Endothelial cell of umbilical vein (primary cell): ENCODE results near the gene HSPG2. TPM values are rescaled to one million over a fixed set of nuclear protein-coding genes. Genes with fewer than 3 reads are reported as not detected.

Experiments used
- BruUV-seq: library from RNA; stranded (reverse); fragments of 400-500 nt; replicated peaks from 2 replicates; lab custom pipeline; 2021; lab: Mats Ljungman, UMichigan
- CTCF ChIA-PET: fragments of 300-600, 350-600 bp; sonication (Branson Sonifier 250); formaldehyde crosslinking; loops from one replicate; lab custom pipeline; 2021; ENCODE audit warnings: antibody characterized with exemption, inconsistent platforms; lab: Charles Lee
- POLR2A ChIA-PET: fragments of 300-600, 350-600 bp; sonication (Branson Sonifier 250); formaldehyde crosslinking; loops from one replicate; lab custom pipeline; 2021; ENCODE audit warnings: antibody characterized with exemption, inconsistent platforms; lab: Charles Lee
- DNase-seq: peaks from one replicate; pipeline ENCODE4 v3.0.0-alpha.2; 2011; ENCODE audit warnings: low read depth, low spot score
- FAIRE-seq: peaks from 2 replicates; lab custom pipeline; 2011; peaks lifted over from hg19 to GRCh38; lab: Jason Lieb, UNC
- H2AFZ ChIP-seq: 2 replicates; pipeline ENCODE4 v1.6.0; 2012; ENCODE audit warnings: low read depth, low read length, control low read depth, inconsistent platforms
- H3K27ac ChIP-seq: 2 replicates; pipeline ENCODE4 v1.5.1; 2011; ENCODE audit warnings: low read depth, mild to moderate bottlenecking, control low read depth, low read length, moderate library complexity; ENCODE audit not compliant: insufficient read depth
- H3K27me3 ChIP-seq, 2 experiments: 2 replicates each; pipeline versions ENCODE4 v1.6.0 to v1.6.1; 2011; ENCODE audit warnings: low read length in 2 of 2, mixed read lengths in 1 of 2; ENCODE audit not compliant: control insufficient read depth in 2 of 2, insufficient read depth in 2 of 2
- H3K36me3 ChIP-seq, 2 experiments: 2 replicates in 1 of 2; 3 replicates in 1 of 2; pipeline ENCODE4 v1.5.1; 2011; ENCODE audit warnings: low read length in 2 of 2, mild to moderate bottlenecking in 1 of 2, moderate library complexity in 1 of 2; ENCODE audit not compliant: control insufficient read depth in 2 of 2, insufficient read depth in 2 of 2; ENCODE audit errors: extremely low read depth in 1 of 2
- H3K4me1 ChIP-seq: 3 replicates; pipeline ENCODE4 v1.5.1; 2011; ENCODE audit warnings: mild to moderate bottlenecking, low read length; ENCODE audit not compliant: control insufficient read depth, insufficient read depth; ENCODE audit errors: extremely low read depth
- H3K4me2 ChIP-seq: 2 replicates; pipeline ENCODE4 v1.6.1; 2011; ENCODE audit warnings: low read length, control low read depth, mixed read lengths; ENCODE audit not compliant: insufficient read depth
- H3K4me3 ChIP-seq, 3 experiments: fragments of 200-600 bp in 1 of 3; sonication (generic), shearing (Covaris generic) in 1 of 3; replicated peaks in 1 of 3; 2 replicates each; pipeline ENCODE4 v1.5.1; 2011 to 2016; ENCODE audit warnings: control low read depth in 3 of 3, low read length in 3 of 3, mild to moderate bottlenecking in 2 of 3, inconsistent platforms in 1 of 3, low read depth in 1 of 3, moderate library complexity in 1 of 3; ENCODE audit not compliant: insufficient read depth in 1 of 3
- H3K79me2 ChIP-seq: 2 replicates; pipeline ENCODE4 v1.6.0; 2012; ENCODE audit warnings: low read length, inconsistent platforms; ENCODE audit not compliant: control insufficient read depth, insufficient read depth
- H3K9ac ChIP-seq: replicated peaks from 2 replicates; pipeline ENCODE3; 2011; ENCODE audit warnings: low read length, control low read depth; ENCODE audit not compliant: insufficient read depth; ENCODE audit errors: extremely low read depth
- H3K9me1 ChIP-seq: replicated peaks from 3 replicates; pipeline ENCODE4 v1.6.0; 2011; ENCODE audit warnings: mild to moderate bottlenecking, low read length; ENCODE audit not compliant: control insufficient read depth, insufficient read depth; ENCODE audit errors: extremely low read depth
- H3K9me3 ChIP-seq: replicated peaks from 2 replicates; pipeline ENCODE4 v1.5.1; 2012; ENCODE audit warnings: low read length, inconsistent platforms; ENCODE audit not compliant: control insufficient read depth, insufficient read depth
- H4K20me1 ChIP-seq: replicated peaks from 2 replicates; pipeline ENCODE3; 2011; ENCODE audit warnings: mild to moderate bottlenecking, low read length; ENCODE audit not compliant: control insufficient read depth, insufficient read depth; ENCODE audit errors: extremely low read depth
- EZH2 ChIP-seq: IDR thresholded peaks from 2 replicates; pipeline ENCODE4 v1.6.1; 2012; ENCODE audit warnings: borderline replicate concordance, low read depth, mild to moderate bottlenecking, moderate library complexity, low read length, inconsistent platforms; ENCODE audit not compliant: severe bottlenecking
- FOS ChIP-seq: IDR thresholded peaks from 2 replicates; pipeline ENCODE4 v1.6.1; 2011; ENCODE audit warnings: mild to moderate bottlenecking, low read length, moderate library complexity, borderline replicate concordance; ENCODE audit not compliant: insufficient read depth
- GATA2 ChIP-seq: IDR thresholded peaks from 2 replicates; pipeline ENCODE4 v1.7.0; 2011; ENCODE audit warnings: low read depth, mild to moderate bottlenecking, moderate library complexity, mixed read lengths, low read length; ENCODE audit not compliant: insufficient read length, insufficient read depth
- JUN ChIP-seq: IDR thresholded peaks from 2 replicates; pipeline ENCODE4 v1.6.1; 2011; ENCODE audit warnings: borderline replicate concordance, low read depth; ENCODE audit not compliant: insufficient read length, insufficient read depth
- MYC ChIP-seq: IDR thresholded peaks from one replicate; pipeline ENCODE4 v1.6.1; 2011; ENCODE audit warnings: mild to moderate bottlenecking, low read depth, low read length
- POLR2A ChIP-seq: IDR thresholded peaks from 2 replicates; pipeline ENCODE4 v1.6.1; 2012; ENCODE audit warnings: low read depth, mild to moderate bottlenecking, control low read depth, low read length
- POLR2AphosphoS5 ChIP-seq: IDR thresholded peaks from 2 replicates; pipeline ENCODE4 v1.6.1; 2012; ENCODE audit warnings: low read depth, mild to moderate bottlenecking, control low read depth, low read length, moderate library complexity; ENCODE audit not compliant: insufficient read depth
- dilution Hi-C: fragments of 300-500 bp; cut with MboI; formaldehyde crosslinking; loops from one replicate; pipeline ENCODE4 v1.15.0; 2019; ENCODE audit warnings: low sequenced_read_pairs; ENCODE audit not compliant: extremely low pct_ligation_motif_present
- intact Hi-C: fragments of 100-400 bp; cut with micrococcal nuclease; formaldehyde crosslinking; loops from one replicate; pipeline ENCODE4 v1.10.0; 2022
- polyA plus RNA-seq, 4 experiments: library from polyadenylated mRNA; depleted of rRNA in 3 of 4; stranded (reverse) in 3 of 4; unstranded in 1 of 4; fragments of >200 nt; gene quantifications; 2 replicates each; pipeline versions ENCODE4 v1.2.1 to v1.2.3, GENCODE V29; 2011 to 2012; ENCODE audit warnings: missing spikeins in 1 of 4
- total RNA-seq: library from RNA; stranded (reverse); gene quantifications from 2 replicates; pipeline ENCODE4 v1.2.3, GENCODE V29; 2021
- TF ChIP-seq, protein P1 (sequence below), 2 donors: IDR thresholded peaks; 1 replicate in 1 of 2; 2 replicates in 1 of 2; pipeline ENCODE4 v1.5.1; 2011; ENCODE audit warnings: low read length in 2 of 2, mild to moderate bottlenecking in 2 of 2, moderate library complexity in 2 of 2, control low read depth in 1 of 2, inconsistent platforms in 1 of 2, low read depth in 1 of 2; ENCODE audit not compliant: insufficient read depth in 1 of 2; ENCODE audit errors: extremely low read depth in 1 of 2
- TF ChIP-seq, protein P2 (sequence below): IDR thresholded peaks from 2 replicates; pipeline ENCODE4 v1.6.1; 2011; ENCODE audit not compliant: insufficient read depth, insufficient read length

HSPG2 gene
- total and polyA plus RNA-seq, 2 donors (not counting 3 experiments of a cell fraction or from before 2014, with no cell fraction given): 734 to 3,499 TPM

DNA sequence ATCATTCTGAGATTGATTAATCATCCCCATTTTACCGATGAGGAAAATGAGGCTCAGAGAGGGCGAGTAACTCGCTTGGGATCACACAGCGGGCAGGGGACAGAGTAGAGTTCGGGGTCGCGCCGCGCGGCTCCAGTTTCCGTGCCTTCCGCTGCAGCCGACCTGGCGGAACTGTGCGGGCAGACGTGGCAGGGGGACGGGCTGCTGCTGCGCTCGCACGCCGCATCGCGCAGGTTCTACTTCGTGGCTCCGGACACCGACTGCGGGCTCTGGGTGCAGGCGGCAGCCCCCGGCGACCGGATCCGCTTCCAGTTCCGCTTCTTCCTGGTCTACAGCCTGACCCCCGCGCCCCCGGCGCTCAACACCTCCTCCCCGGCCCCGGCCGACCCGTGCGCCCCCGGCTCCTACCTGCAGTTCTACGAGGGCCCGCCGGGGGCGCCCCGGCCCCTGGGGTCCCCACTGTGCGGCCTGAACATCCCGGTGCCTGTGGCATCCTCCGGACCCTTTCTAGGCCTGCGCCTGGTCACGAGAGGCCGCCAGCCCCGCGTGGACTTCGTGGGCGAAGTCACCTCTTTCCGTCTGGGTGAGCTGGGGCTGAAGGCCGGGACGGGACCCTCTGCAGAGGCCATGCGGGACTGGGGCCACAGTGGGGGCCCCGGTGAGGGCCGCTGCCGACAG is 122.7 kb downstream of the HSPG2 start:
- no peaks in the 10 kb centered on the region for H3K9me3 ChIP-seq
- no peaks in the 10 kb centered on the region for H3K79me2 ChIP-seq
- TF ChIP-seq MYC: no peak
- no peak for TF ChIP-seq POLR2A
- TF ChIP-seq, protein P1, sequence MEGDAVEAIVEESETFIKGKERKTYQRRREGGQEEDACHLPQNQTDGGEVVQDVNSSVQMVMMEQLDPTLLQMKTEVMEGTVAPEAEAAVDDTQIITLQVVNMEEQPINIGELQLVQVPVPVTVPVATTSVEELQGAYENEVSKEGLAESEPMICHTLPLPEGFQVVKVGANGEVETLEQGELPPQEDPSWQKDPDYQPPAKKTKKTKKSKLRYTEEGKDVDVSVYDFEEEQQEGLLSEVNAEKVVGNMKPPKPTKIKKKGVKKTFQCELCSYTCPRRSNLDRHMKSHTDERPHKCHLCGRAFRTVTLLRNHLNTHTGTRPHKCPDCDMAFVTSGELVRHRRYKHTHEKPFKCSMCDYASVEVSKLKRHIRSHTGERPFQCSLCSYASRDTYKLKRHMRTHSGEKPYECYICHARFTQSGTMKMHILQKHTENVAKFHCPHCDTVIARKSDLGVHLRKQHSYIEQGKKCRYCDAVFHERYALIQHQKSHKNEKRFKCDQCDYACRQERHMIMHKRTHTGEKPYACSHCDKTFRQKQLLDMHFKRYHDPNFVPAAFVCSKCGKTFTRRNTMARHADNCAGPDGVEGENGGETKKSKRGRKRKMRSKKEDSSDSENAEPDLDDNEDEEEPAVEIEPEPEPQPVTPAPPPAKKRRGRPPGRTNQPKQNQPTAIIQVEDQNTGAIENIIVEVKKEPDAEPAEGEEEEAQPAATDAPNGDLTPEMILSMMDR (IDR thresholded peaks at IDR 0.05; ENCODE audit: extremely low read depth in 1 of 2, insufficient read depth in 1 of 2, low read depth in 1 of 2, low read length in 2 of 2): peak; percentile 48 to 71
- no peak for TF ChIP-seq POLR2AphosphoS5
- POLR2A ChIA-PET: no interaction called here
- no peak overlapping the region for H3K27ac ChIP-seq
- FAIRE-seq (no peak), DNase-seq (no peak)
- peaks cover 0 to 3% of the 10 kb centered on the region in 2 experiments for H3K36me3 ChIP-seq
- peaks cover 29% of the 10 kb centered on the region for H3K4me1 ChIP-seq
- H3K27me3 ChIP-seq: no peaks in the 10 kb centered on the region
- H4K20me1 ChIP-seq: no peaks in the 10 kb centered on the region
- BruUV-seq: no TSS peak
- dilution Hi-C loops (no loop called here), intact Hi-C loops (loop anchor here (2.0 kb wide), 1 partner anchor 32 kb away; the partner anchor contains the start of gene USP48)
- no peak overlapping the region for H3K4me2 ChIP-seq
- H3K9me1 ChIP-seq: no peaks in the 10 kb centered on the region
- H3K9ac ChIP-seq: no peak overlapping the region
- H2AFZ ChIP-seq: no peak overlapping the region
- CTCF ChIA-PET: no interaction called here
- H3K4me3 ChIP-seq: no peak overlapping the region

DNA sequence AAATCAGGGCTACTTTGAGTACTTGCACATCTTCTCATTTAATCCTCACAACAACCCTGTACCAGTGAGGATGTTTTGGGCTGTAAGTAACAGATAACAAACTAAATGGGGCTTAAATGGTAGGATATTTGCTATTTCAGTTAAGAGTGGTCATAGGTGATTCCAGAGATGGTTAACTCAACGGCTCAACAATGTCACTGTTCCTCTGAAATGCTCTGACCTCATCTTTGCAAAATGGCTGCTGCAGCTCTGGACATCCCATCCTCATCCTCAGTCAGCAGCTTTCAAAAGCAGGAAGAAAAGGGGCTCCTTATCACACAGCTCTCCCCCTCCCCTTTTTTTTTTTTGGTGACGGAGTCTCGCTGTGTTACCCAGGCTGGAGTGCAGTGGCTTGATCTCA is 123.6 kb downstream of the HSPG2 start:
- dilution Hi-C loops: no loop called here
- TF ChIP-seq JUN (no peak), POLR2AphosphoS5 (peak; percentile 14), MYC (no peak), GATA2 (no peak), FOS (no peak), EZH2 (no peak), POLR2A (peak; percentile 33)
- TF ChIP-seq, protein P1 (IDR thresholded peaks at IDR 0.05; ENCODE audit: extremely low read depth in 1 of 2, insufficient read depth in 1 of 2, low read depth in 1 of 2, low read length in 2 of 2): no peak
- TF ChIP-seq, protein P2, sequence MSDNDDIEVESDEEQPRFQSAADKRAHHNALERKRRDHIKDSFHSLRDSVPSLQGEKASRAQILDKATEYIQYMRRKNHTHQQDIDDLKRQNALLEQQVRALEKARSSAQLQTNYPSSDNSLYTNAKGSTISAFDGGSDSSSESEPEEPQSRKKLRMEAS: no peak
- no TSS peak for BruUV-seq
- Histone ChIP-seq H3K4me1 (peaks cover 28% of the 10 kb centered on the region), H3K36me3 (peaks cover 0 to 2% of the 10 kb centered on the region in 2 experiments), H3K9me3 (no peaks in the 10 kb centered on the region), H3K4me3 (no peak overlapping the region), H3K27me3 (no peaks in the 10 kb centered on the region), H3K9ac (no peak overlapping the region), H3K4me2 (no peak overlapping the region), H3K9me1 (no peaks in the 10 kb centered on the region), H3K79me2 (no peaks in the 10 kb centered on the region), H3K27ac (no peak overlapping the region), H2AFZ (no peak overlapping the region), H4K20me1 (no peaks in the 10 kb centered on the region)
- no peak for DNase-seq
- intact Hi-C loops: no loop called here
- FAIRE-seq: no peak
- POLR2A ChIA-PET: no interaction called here
- CTCF ChIA-PET: no interaction called here
